GM19397 (cell line): ENCODE results near the gene TRIM54.
"Not testable (repeated sequence)": the region's sequence is repeated elsewhere in the genome, so short reads cannot be mapped to it uniquely, and the experiment has no call there.

ENCODE experiments used
- ATAC-seq: cut with Tn5 transposase; IDR thresholded peaks from one replicate; pipeline ENCODE4 v1.9.1; 2021; ENCODE audit warnings: mild to moderate bottlenecking, moderate library complexity; ENCODE audit not compliant: unreplicated experiment

Gene TRIM54

GRCh38 chr2:27281442-27281841, 787 bp upstream of the TRIM54 start:
- no peak for ATAC-seq

DNA sequence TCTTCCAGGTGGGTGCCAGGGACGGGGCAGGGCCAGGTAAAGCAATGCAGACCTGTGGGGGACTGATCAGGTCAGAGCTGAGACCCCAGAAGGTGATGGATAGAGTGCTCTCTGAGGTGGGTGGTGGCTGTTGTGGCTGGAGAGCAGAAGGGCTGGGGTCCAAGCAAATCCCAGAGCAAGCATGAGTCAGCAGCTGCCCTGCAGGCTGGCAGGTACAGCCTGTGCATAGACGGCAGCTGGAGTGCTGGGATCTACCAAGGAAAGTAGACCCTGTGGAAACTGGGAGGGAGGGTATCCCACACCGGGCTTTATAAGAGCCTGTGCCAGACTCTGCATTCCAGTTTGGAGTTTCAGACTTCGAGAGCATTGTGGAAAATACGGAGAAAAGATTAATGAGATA, 663 bp downstream of the TRIM54 start:
- ATAC-seq = no peak

GRCh38 chr2:27284996-27285395, 2.8 kb downstream of the TRIM54 start:
- no peak for ATAC-seq

GRCh38 chr2:27285481-27285880, 3.3 kb downstream of the TRIM54 start:
- ATAC-seq = no peak

DNA sequence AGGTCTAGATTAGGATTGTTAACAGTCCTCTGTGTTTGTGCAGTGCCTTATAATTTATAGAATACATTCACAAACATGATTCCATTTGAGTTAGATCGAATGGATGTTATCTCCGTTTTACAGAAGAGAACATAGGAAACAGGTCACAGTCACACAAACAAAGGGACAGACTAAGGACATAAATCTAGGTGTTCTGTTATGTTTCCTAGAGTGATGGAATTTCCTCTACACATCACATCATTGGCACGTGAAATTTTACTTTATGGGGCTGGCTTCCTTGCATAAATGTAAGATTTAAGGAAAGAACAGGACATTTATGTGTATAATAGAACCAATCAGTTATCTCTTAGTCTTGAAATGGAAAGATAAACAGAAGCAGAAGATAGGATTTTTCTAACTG, 6.4 kb downstream of the TRIM54 start:
- no peak for ATAC-seq

- no peak for ATAC-seq
Measured at GRCh38 chr2:27290549-27290948, 8.3 kb downstream of the TRIM54 start.

- ATAC-seq = no peak
Measured at GRCh38 chr2:27291865-27292264, 9.6 kb downstream of the TRIM54 start.

DNA sequence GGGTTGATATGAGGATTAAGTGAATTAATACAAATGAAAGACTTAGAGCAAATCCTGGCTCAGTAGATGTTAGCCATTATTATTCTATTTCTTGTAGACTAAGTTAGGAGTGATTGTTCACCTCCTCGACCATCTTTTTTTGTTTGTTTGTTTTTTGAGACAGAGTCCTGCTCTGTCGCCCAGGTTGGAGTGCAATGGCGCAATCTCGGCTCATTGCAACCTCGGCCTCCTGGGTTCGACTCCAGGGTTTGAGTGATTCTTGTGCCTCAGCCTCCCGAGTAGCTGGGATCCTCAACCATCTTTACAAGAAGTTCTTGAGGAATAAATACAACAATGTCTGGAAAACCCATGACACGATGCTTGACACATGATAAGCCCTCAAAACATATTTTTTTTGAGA, 12.7 kb downstream of the TRIM54 start:
- ATAC-seq = no peak

- ATAC-seq = no peak
Measured at GRCh38 chr2:27296481-27296880, 14.3 kb downstream of the TRIM54 start.

GRCh38 chr2:27297195-27297594, 15.0 kb downstream of the TRIM54 start:
- ATAC-seq = no peak

GRCh38 chr2:27298391-27299080, 16.3 kb downstream of the TRIM54 start:
- no peak for ATAC-seq

DNA sequence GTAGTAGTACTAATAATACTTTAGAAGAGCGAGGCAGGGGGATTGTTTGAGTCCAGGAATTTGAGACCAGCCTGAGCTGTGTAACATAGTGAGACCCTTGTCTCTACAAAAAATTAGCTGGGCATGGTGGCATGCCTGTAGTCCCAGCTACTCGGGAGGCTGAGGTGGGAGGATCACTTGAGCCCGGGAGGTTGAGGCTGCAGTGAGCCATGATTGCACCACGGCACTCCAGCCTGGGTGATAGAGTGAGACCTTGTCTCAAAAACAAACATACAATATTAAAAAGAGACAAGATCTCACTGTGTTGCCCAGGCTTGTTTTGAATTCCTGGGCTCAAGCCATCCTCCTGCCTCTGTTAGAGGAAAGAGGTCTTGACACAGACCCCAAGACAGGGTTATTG, 18.4 kb downstream of the TRIM54 start:
- ATAC-seq = not testable (repeated sequence)

DNA sequence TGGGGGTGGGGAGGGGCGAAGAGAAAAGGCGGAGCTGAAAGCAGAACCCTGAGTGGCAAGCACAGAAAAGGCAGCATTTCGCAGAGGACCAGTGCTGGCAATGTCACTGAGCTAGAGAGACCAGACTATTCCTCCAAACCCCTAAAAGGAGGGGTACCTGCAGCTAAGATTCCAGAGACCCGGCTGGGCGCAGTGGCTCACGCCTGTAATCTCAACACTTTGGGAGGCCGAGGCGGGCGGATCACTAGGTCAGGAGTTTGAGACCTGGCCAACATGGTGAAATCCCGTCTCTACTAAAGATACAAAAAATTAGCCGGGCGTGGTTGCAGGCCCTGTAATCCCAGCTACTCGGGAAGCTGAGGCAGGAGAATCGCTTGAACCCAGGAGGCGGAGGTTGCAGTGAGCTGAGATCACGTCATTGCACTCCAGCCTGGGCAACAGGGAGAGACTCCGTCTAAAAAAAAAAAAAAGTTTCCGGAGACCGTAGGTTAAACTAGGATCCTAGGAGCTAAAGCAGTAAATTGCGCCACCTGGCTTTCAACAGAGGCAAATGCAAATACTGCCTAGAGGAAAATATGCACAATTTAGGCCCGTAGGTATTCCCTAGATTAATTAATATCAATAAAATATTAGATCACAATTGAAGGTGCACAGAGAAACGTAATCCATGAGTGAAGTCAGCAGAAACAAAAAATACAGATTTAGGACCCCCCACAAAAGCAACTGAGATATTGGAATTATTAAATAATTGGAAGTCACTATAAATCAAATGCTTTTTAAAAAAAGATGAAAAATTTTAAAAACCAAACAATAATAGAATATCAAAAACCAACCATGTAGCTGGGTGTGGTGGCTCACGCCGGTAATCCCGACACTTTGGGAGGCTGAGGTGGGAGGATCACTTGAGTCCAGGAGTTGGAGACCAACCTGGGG, 21.1 kb downstream of the TRIM54 start:
- ATAC-seq = no peak

GRCh38 chr2:27304488-27305240, 22.4 kb downstream of the TRIM54 start:
- ATAC-seq = no peak

- ATAC-seq = no peak
Measured at GRCh38 chr2:27305516-27305915, 23.3 kb downstream of the TRIM54 start.

DNA sequence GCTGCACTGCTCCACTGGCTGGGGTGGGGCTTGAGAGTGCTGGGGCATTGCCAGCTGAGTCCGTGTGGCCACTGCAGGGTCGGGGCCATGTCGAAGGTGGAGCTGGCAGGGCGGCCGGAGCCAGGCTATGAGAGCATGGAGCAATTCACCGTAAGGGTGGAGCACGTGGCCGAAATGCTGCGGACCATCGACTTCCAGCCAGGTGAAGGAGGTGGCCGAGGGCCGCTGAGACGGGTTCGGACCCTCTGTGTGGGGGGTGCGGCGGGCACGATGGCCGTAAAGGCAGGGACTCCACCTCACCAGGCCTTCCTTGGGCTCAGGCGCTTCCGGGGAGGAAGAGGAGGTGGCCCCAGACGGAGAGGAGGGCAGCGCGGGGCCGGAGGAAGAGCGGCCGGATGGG, 23.9 kb downstream of the TRIM54 start:
- no peak for ATAC-seq

GRCh38 chr2:27306573-27307286, 24.5 kb downstream of the TRIM54 start:
- ATAC-seq = no peak

DNA sequence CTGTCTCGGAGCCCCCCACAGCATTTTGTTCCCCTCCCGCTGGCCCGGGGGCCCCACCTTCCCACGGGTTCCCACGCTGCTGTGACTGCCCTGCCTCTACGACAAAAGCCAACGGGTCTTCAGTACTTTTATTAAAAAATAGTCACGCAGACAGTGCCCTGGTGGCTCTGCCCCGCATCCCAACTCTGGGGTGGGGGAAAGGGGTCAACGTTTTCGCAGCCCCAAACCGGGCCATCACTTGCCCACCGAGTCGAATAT, 25.0 kb downstream of the TRIM54 start:
- no peak for ATAC-seq

DNA sequence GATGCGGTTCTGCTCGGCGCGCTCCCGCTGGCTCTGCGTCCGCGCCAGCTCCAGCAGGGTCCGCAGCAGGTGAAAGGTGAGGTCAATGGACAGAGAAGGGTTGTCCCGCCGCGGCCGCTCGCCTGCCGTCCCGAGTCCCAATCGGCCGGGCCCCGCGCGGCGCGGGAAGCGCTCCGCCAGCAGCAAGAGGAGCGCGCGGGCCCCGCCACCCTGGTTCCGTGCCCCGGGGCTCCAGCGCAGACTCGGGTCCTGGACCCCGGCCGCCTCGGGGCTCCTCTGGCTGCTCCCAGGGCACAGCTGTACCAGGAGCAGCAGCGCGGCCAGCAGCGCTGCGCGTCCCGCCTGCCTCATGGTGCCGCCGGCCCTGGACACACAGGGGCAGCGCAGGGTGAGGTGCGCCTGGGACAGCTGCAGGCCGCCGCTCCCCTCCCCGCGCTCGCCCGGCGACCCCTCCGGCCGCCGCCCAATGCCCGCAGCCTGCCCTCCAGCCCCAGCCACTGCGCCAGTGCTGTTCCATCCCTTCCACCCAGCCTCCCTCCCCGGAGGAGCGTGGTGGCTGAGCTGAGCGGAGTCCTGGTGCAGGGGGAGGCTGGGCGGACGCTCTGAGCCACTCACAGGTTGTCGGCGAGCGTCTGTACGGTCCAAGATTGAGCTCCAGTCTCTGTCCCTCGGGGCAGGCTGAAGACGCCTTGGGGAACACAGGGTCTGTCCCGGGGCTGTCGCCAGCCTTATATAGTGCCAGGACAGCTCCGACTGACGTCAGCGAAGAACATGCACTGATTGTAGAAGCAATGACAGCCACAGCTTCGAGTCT, 25.5 kb downstream of the TRIM54 start:
- ATAC-seq = no peak

DNA sequence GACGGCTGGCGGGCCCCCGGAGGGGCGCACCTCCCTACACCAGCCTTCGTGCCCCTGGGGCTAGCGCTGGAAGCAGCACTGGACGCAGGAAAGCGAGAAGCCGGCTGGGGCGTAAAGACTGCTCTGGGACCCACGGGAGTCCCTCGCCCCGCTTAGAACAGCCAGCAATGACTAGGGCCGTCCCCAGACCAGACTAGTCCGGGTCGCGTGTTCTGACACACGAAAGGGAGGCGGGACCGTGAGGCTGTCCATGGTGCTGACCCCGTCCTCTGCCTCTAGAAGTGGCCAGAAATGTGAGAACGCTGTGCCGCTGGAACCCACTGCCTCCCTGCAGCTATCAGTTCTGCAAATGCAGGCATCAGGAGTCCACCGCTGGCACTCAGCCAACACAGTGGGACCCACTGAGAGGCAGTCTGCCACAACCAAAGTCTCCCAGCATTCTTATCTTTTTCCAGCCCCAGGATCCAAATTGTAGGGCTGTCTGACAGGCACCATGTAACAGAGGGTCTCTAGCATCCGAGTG, 26.2 kb downstream of the TRIM54 start, which contains the start of gene UCN:
Gene UCN (minus strand): TSS at position 87 of the 523 bp plus-strand sequence. CDS start 550 bp downstream, outside the sequence.
- ATAC-seq = no peak
